ENCODE results near the gene OTULIN. TPM values are rescaled to one million over a fixed set of nuclear protein-coding genes. Genes with fewer than 3 reads are reported as not detected.
A peak's percentile ranks its signal among the peaks of the same experiment; 100 is the strongest.

Gene OTULIN
- total RNA-seq, 2 experiments from 2014 or later: 82.7 to 86.6 TPM

DNA sequence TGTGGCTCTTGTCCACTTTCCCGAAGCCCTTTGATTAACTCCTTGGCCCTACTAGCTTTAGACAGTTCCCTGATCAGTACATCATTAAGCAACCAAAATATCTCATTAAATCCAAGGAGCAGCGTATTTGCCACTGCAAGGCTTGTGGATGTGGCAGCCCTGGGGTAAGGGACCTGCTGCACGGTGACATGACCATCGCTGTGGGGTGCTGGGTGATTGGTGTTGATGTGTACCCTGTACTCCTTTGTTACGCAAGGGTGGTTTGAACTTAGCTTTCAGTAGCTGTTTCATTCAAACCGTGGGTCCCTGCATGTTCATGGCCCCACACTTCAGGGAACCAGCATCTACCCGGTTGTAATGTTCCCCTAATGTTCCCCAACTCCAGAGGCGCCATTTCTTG lies 41.0 kb downstream of the OTULIN start:
- ATAC-seq (ENCODE audit: low read depth) (no peak), DNase-seq (no peak)
- peak overlapping the region; percentile 97 for H3K27ac Mint-ChIP-seq
- POLR2A ChIA-PET: no interaction called here
- no peak overlapping the region for H3K4me3 Mint-ChIP-seq
- no peaks in the 10 kb centered on the region for H3K27me3 Mint-ChIP-seq
- peaks cover 70% of the 10 kb centered on the region for H3K4me1 Mint-ChIP-seq
- H3K36me3 Mint-ChIP-seq: peaks cover 63% of the 10 kb centered on the region
- H3K9me3 Mint-ChIP-seq: no peaks in the 10 kb centered on the region

DNA sequence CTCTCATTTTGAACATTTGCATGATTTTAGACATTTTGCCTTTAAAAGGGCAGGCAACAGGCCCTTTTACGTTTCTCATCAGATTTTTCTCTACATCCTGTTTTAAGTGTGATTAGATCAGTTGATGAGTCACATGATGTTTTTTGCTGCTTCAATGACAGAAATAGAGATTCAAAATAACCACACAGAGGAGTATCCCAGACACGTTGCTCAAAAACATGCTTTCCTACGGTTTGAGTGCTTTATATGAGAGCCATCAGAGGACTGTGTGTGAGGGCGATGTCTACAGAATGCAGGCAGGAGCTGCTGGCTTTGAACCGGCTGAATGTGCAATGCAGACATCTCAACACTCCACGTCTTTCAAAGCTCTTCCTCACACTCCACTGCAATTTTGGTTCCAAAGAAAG lies 42.1 kb downstream of the OTULIN start:
- H3K27me3 Mint-ChIP-seq: no peaks in the 10 kb centered on the region
- peak overlapping the region; percentile 97 for H3K27ac Mint-ChIP-seq
- H3K4me1 Mint-ChIP-seq: peaks cover 64% of the 10 kb centered on the region
- H3K36me3 Mint-ChIP-seq: peaks cover 64% of the 10 kb centered on the region
- peak overlapping the region; percentile 75 for H3K4me3 Mint-ChIP-seq
- peak; percentile 92 for ATAC-seq (ENCODE audit: low read depth)
- no peaks in the 10 kb centered on the region for H3K9me3 Mint-ChIP-seq
- no peak for DNase-seq
- POLR2A ChIA-PET: interaction anchor here (1.0 to 1.3 kb wide), 2 partner anchors 103 to 286 kb away, joined by 3 to 4 read pairs; no protein-coding TSS in a partner anchor

DNA sequence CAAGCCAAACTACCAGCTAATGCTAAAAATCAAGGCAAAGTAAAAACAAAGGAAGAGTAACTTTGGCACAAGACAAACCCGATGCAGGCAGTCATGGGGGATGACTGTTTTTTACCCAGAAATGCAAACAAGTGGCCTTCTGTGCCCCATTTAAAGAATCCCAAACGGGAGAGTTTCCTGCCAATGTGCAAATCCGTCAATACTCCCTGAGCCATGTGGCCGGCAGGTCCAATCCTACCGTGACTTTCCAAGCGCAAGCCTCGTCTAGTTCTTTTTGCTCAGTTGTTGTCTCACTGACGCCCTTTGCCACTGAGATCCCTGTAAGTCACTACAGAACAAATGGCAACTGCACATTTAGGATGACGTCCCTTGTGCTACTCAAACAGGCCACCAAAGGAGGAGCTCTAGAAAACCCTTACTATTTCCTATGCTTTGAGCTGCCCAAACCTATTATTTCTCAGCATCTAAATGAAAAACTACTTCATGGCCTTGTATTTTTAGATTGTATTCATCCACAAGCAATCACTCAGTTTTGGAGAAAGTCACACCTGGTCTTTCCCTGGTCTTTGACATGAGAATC lies 43.4 kb downstream of the OTULIN start:
- no peaks in the 10 kb centered on the region for H3K9me3 Mint-ChIP-seq
- POLR2A ChIA-PET: interaction anchor here (0.7 to 1.3 kb wide), 6 partner anchors 13 to 285 kb away, joined by 3 to 4 read pairs (median 3); no protein-coding TSS in a partner anchor
- no peak overlapping the region for H3K4me3 Mint-ChIP-seq
- peaks cover 60% of the 10 kb centered on the region for H3K36me3 Mint-ChIP-seq
- H3K4me1 Mint-ChIP-seq: peaks cover 54% of the 10 kb centered on the region
- H3K27ac Mint-ChIP-seq: peak overlapping the region; percentile 81
- DNase-seq: no peak
- H3K27me3 Mint-ChIP-seq: no peaks in the 10 kb centered on the region
- ATAC-seq (ENCODE audit: low read depth): no peak

DNA sequence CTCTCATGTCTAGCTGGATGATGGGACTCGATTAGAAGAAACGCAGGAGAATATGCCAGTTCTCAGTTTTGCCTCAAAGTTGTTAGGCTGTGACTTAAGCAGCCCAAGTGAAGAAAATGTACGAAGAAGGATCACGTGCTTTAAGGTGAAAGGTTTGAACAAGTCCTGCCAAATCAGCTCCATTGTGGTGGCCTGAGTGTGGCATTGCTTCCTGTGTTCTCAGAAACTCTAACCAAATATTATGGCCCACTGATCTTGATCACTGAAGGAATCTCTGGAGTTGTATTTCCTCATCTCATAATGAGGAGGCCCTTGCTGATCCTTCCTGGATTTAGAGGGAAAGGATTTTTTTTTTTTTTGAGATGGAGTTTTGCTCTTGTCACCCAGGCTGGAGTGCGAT lies 44.0 kb downstream of the OTULIN start:
- peaks cover 55% of the 10 kb centered on the region for H3K36me3 Mint-ChIP-seq
- H3K9me3 Mint-ChIP-seq: no peaks in the 10 kb centered on the region
- POLR2A ChIA-PET: interaction anchor here (1.2 kb wide), 2 partner anchors 12 to 23 kb away, joined by 3 to 4 read pairs; no protein-coding TSS in a partner anchor
- DNase-seq (no peak), ATAC-seq (ENCODE audit: low read depth) (no peak)
- peaks cover 48% of the 10 kb centered on the region for H3K4me1 Mint-ChIP-seq
- H3K4me3 Mint-ChIP-seq: peak overlapping the region; percentile 27
- H3K27ac Mint-ChIP-seq: peak overlapping the region; percentile 81
- H3K27me3 Mint-ChIP-seq: no peaks in the 10 kb centered on the region

GRCh38 chr5:14710313-14710994 lies 45.9 kb downstream of the OTULIN start:
- no peak for DNase-seq
- ATAC-seq (ENCODE audit: low read depth): no peak
- no peak overlapping the region for H3K4me3 Mint-ChIP-seq
- POLR2A ChIA-PET: no interaction called here
- no peaks in the 10 kb centered on the region for H3K27me3 Mint-ChIP-seq
- no peaks in the 10 kb centered on the region for H3K9me3 Mint-ChIP-seq
- peaks cover 47% of the 10 kb centered on the region for H3K36me3 Mint-ChIP-seq
- no peak overlapping the region for H3K27ac Mint-ChIP-seq
- peaks cover 36% of the 10 kb centered on the region for H3K4me1 Mint-ChIP-seq

- Mint-ChIP-seq H3K4me1 (peaks cover 19% of the 10 kb centered on the region), H3K9me3 (no peaks in the 10 kb centered on the region), H3K27me3 (no peaks in the 10 kb centered on the region), H3K27ac (no peak overlapping the region), H3K36me3 (peaks cover 37% of the 10 kb centered on the region), H3K4me3 (no peak overlapping the region)
- DNase-seq: no peak
- ATAC-seq (ENCODE audit: low read depth): no peak
- POLR2A ChIA-PET: no interaction called here
Observed at GRCh38 chr5:14712131-14712530, 47.6 kb downstream of the OTULIN start.

DNA sequence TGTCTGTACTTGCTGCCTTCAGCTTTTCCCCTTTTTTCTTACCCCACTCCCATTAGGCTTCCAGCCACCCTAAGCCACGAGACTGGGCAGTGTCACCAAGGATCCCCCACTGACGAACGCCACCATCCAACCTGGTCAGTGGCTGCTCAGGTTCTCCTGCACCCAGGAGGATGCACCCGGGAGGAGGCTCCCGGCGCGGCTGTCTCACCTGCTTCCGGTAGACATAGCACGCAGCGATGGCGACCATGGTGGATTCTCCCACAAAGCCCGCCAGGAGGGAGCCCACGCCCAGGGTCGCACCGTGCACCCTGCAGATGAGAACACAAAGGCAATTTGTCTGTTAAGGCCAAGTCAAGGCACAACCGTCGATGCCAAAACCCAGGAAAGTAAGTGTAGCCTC lies 48.1 kb downstream of the OTULIN start:
- H3K36me3 Mint-ChIP-seq: peaks cover 36% of the 10 kb centered on the region
- POLR2A ChIA-PET: no interaction called here
- H3K9me3 Mint-ChIP-seq: no peaks in the 10 kb centered on the region

GRCh38 chr5:14713476-14714390 lies 49.2 kb downstream of the OTULIN start:
- peak overlapping the region; percentile 54 for H3K27ac Mint-ChIP-seq
- no peak overlapping the region for H3K4me3 Mint-ChIP-seq
- ATAC-seq (ENCODE audit: low read depth) (peak; percentile 21), DNase-seq (no peak)
- peaks cover 7% of the 10 kb centered on the region for H3K4me1 Mint-ChIP-seq
- no peaks in the 10 kb centered on the region for H3K27me3 Mint-ChIP-seq
- H3K36me3 Mint-ChIP-seq: peaks cover 28% of the 10 kb centered on the region
- POLR2A ChIA-PET: no interaction called here
- no peaks in the 10 kb centered on the region for H3K9me3 Mint-ChIP-seq

More for the DNA sequence above, 48.1 kb downstream of the OTULIN start:
- DNase-seq (no peak), ATAC-seq (ENCODE audit: low read depth) (no peak)
- Mint-ChIP-seq H3K4me3 (no peak overlapping the region), H3K4me1 (peaks cover 17% of the 10 kb centered on the region), H3K27ac (no peak overlapping the region), H3K27me3 (no peaks in the 10 kb centered on the region)

DNA sequence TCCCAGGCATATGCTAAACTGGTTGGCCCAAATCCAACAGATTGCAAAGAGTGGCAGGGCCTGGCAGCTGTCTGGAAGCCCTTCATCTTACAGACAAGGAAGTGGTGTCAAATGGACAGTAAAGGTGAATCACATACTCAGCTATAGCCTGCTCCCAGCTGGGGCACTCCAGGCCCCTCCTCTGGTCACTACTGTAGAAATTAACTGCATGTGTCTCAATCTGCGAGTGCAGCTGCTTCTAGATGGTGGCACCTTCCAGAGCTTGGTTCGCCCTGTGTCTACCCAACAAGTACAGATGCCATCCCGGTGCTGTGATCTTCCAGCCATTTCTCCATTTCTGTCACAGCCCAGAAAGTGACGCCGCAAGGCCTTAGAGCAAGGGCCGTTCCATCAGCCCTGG lies 50.2 kb downstream of the OTULIN start:
- no peaks in the 10 kb centered on the region for H3K9me3 Mint-ChIP-seq
- H3K27ac Mint-ChIP-seq: no peak overlapping the region
- no peak for ATAC-seq (ENCODE audit: low read depth)
- no peaks in the 10 kb centered on the region for H3K27me3 Mint-ChIP-seq
- POLR2A ChIA-PET: no interaction called here
- H3K36me3 Mint-ChIP-seq: peaks cover 23% of the 10 kb centered on the region
- peaks cover 6% of the 10 kb centered on the region for H3K4me1 Mint-ChIP-seq
- DNase-seq: no peak
- H3K4me3 Mint-ChIP-seq: no peak overlapping the region

DNA sequence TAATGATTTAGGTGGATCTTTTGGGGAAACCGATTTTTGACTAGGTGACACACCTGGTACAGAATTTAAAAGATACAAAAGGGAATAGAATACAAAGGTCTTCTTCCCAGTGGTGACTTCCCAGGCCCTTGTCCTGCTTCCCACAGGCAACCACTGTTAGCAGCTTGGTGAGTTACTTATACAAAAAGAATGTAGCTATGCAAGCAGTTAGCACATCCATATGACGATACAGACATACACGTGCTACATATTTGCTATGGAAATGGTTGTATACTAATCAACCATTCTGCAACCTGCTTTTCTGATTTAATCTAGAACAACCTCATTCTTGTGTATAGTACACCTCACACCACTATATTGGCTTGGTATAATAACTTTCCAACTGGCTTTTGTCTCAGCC lies 51.0 kb downstream of the OTULIN start:
- Mint-ChIP-seq H3K36me3 (peaks cover 20% of the 10 kb centered on the region), H3K9me3 (no peaks in the 10 kb centered on the region), H3K4me1 (peaks cover 6% of the 10 kb centered on the region), H3K4me3 (no peak overlapping the region), H3K27ac (no peak overlapping the region), H3K27me3 (no peaks in the 10 kb centered on the region)
- POLR2A ChIA-PET: no interaction called here
- no peak for ATAC-seq (ENCODE audit: low read depth)
- DNase-seq: no peak

DNA sequence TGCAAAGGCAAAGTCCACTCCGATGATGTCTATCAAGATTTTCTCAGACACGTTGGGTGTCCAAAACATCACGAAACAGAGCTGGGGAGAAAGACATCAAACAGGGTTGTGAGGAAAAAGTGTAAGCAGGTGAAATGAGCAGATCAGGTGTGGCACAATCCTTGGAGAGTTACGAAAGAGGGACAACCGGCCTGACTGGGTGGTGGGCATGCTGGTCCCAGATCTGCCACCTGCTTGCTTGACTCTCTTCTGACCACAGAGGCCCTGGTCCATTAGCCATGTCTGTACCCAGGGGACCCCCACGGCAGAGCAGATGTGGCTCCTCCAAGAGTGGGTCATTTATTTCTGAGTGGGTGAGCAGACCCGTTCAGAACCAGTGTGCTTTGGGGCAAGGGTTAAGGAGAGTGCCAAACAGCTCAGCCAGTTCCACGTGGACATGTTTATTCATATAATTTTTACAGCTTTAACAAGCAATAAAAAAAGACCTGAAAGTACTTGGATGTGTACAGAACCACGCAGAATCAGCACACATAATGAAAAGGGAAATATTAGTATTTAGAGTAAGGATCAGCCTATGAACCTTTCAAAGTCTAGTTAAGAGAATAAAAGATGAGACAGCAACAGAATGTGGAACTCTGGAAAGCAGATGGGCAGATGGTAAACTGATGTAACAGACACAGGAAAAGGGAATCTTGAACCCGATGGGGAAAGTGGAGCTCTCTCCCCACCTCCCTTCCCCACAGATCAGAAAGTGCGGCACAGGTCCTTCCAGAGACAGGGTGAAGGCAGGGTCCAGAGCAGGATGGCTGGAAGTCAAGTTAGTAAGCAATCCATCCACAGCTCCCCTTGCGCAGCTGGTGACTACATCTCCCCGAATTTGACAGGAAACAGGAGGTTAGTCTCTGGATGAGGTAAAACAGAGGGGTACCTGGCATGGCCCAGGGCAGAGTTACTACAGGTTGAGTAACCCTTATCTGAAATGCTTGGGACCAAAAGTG lies 52.5 kb downstream of the OTULIN start:
- no peak for ATAC-seq (ENCODE audit: low read depth)
- POLR2A ChIA-PET: interaction anchor here (1.2 kb wide), 1 partner anchor 10 kb away, joined by 4 read pairs; no protein-coding TSS in a partner anchor
- H3K9me3 Mint-ChIP-seq: no peaks in the 10 kb centered on the region

DNA sequence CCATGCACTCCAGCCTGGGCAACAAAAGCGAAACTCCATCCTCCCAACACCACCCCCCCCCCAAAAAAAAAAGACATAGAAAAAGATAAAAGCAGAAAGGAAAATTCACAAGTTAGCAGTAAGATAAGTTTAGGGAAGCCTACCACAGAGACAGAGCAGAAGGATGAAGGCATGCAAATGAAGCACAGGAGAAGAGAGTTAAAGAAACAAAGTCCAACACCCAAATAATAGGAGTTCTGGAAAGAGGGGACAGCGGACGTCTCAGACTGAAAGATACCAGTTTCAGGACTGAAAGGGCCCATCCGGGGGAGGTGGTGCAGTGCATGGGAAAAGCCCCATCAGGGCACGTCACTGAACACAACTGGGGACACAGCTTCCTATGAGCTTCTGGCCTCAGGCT lies 54.3 kb downstream of the OTULIN start:
- POLR2A ChIA-PET: no interaction called here
- no peaks in the 10 kb centered on the region for H3K9me3 Mint-ChIP-seq
- H3K4me1 Mint-ChIP-seq: peaks cover 5% of the 10 kb centered on the region
- ATAC-seq (ENCODE audit: low read depth) (no peak), DNase-seq (no peak)
- H3K36me3 Mint-ChIP-seq: peaks cover 12% of the 10 kb centered on the region
- H3K27me3 Mint-ChIP-seq: no peaks in the 10 kb centered on the region
- H3K27ac Mint-ChIP-seq: no peak overlapping the region
- H3K4me3 Mint-ChIP-seq: no peak overlapping the region

More for the DNA sequence above, 52.5 kb downstream of the OTULIN start:
- no peak overlapping the region for H3K27ac Mint-ChIP-seq
- DNase-seq: no peak
- no peak overlapping the region for H3K4me3 Mint-ChIP-seq
- peaks cover 6% of the 10 kb centered on the region for H3K4me1 Mint-ChIP-seq
- H3K27me3 Mint-ChIP-seq: no peaks in the 10 kb centered on the region
- peaks cover 13% of the 10 kb centered on the region for H3K36me3 Mint-ChIP-seq
